HepG2 (cell line): ENCODE data around the gene EFHD2. TPM values are rescaled to one million over a fixed set of nuclear protein-coding genes. Genes with fewer than 3 reads are reported as not detected.

Experiments used
- AKAP8 ChIP-seq: sonication (generic); formaldehyde crosslinking; IDR thresholded peaks from 2 replicates; pipeline ENCODE4 v1.5.1; 2020; ENCODE audit warnings: mild to moderate bottlenecking, missing genetic modification reagents
- CBFB ChIP-seq: sonication (generic); formaldehyde crosslinking; IDR thresholded peaks from 2 replicates; pipeline ENCODE4 v1.4.0; 2020; ENCODE audit warnings: missing genetic modification reagents
- DMAP1 ChIP-seq: IDR thresholded peaks from 2 replicates; pipeline ENCODE4 v1.6.1; 2016
- EHMT2 ChIP-seq: fragments of 200-600 bp; sonication (generic); IDR thresholded peaks from 2 replicates; pipeline ENCODE4 v1.7.0; 2017; ENCODE audit warnings: antibody characterized with exemption, low read depth, low read length, borderline replicate concordance
- ELF3 ChIP-seq: IDR thresholded peaks from 2 replicates; pipeline ENCODE4 v1.6.1; 2016; ENCODE audit warnings: missing genetic modification reagents, missing compliant biosample characterization
- HOXD1 ChIP-seq: sonication (generic); formaldehyde crosslinking; IDR thresholded peaks from 2 replicates; pipeline ENCODE4 v1.5.0; 2020; ENCODE audit warnings: missing genetic modification reagents
- IRX3 ChIP-seq: sonication (generic); formaldehyde crosslinking; IDR thresholded peaks from 2 replicates; pipeline ENCODE4 v1.8.1; 2023; ENCODE audit warnings: mild to moderate bottlenecking, low read depth, missing genetic modification reagents, borderline replicate concordance
- KDM2A ChIP-seq: sonication (generic); formaldehyde crosslinking; IDR thresholded peaks from 2 replicates; pipeline ENCODE4 v1.4.0; 2020; ENCODE audit warnings: low read depth, missing genetic modification reagents, borderline replicate concordance
- NFKBIZ ChIP-seq: IDR thresholded peaks from 2 replicates; pipeline ENCODE4 v1.6.1; 2018; ENCODE audit warnings: missing genetic modification reagents, missing compliant biosample characterization
- PCBP2 ChIP-seq: fragments of 200-400 bp; formaldehyde crosslinking; optimal IDR thresholded peaks from 2 replicates; pipeline ENCODE3; 2018; ENCODE audit warnings: low read length, low read depth; ENCODE audit not compliant: poor library complexity, severe bottlenecking
- POLR2G ChIP-seq: fragments of 200-400 bp; formaldehyde crosslinking; IDR thresholded peaks from 2 replicates; pipeline ENCODE4 v1.6.1; 2018; ENCODE audit warnings: mild to moderate bottlenecking, low read depth, low read length, moderate library complexity
- STAG1 ChIP-seq: sonication (generic); formaldehyde crosslinking; IDR thresholded peaks from 2 replicates; pipeline ENCODE4 v1.4.0; 2020; ENCODE audit warnings: missing genetic modification reagents
- ZFY ChIP-seq: sonication (generic); formaldehyde crosslinking; IDR thresholded peaks from 2 replicates; pipeline ENCODE4 v1.4.0; 2020; ENCODE audit warnings: missing genetic modification reagents
- ZNF329 ChIP-seq: sonication (generic); formaldehyde crosslinking; IDR thresholded peaks from 2 replicates; pipeline ENCODE4 v1.9.0; 2021; ENCODE audit warnings: low read depth, mild to moderate bottlenecking, missing genetic modification reagents
- ZNF549 ChIP-seq: sonication (generic); formaldehyde crosslinking; IDR thresholded peaks from 2 replicates; pipeline ENCODE4 v1.5.0; 2020; ENCODE audit warnings: missing genetic modification reagents
- ZNF562 ChIP-seq: sonication (generic); formaldehyde crosslinking; IDR thresholded peaks from 2 replicates; pipeline ENCODE4 v1.8.0; 2022; ENCODE audit warnings: missing genetic modification reagents, borderline replicate concordance
- ZNF839 ChIP-seq: sonication (generic); formaldehyde crosslinking; IDR thresholded peaks from 2 replicates; pipeline ENCODE4 v1.4.0; 2020; ENCODE audit warnings: missing genetic modification reagents, mild to moderate bottlenecking, borderline replicate concordance
- polyA plus RNA-seq, 8 experiments: library from polyadenylated mRNA; depleted of rRNA in 3 of 8; stranded (reverse) in 7 of 8; unstranded in 1 of 8; fragments of >200 nt; fragmentation: Illumina TruSeq in 4 of 8; extraction: Trizol in 4 of 8; gene quantifications; 2 replicates each; pipeline versions ENCODE4 v1.2.1 to v1.2.3, GENCODE V29; 2011 to 2016; ENCODE audit warnings: low read depth in 4 of 8, missing spikeins in 1 of 8, mixed read lengths in 1 of 8; ENCODE audit not compliant: insufficient read depth in 1 of 8
- total RNA-seq, 5 experiments: library from RNA; depleted of rRNA; stranded (reverse); fragments of >200 nt; fragmentation: Illumina TruSeq; extraction: Trizol; gene quantifications; 2 replicates each; pipeline ENCODE4 v1.2.3, GENCODE V29; 2016; ENCODE audit warnings: low read depth in 1 of 5
- TF ChIP-seq, protein P1 (sequence below): sonication (generic); formaldehyde crosslinking; IDR thresholded peaks from 2 replicates; pipeline ENCODE4 v1.9.0; 2021; ENCODE audit warnings: missing genetic modification reagents, mild to moderate bottlenecking, borderline replicate concordance
- TF ChIP-seq, protein P2 (sequence below): sonication (generic); formaldehyde crosslinking; IDR thresholded peaks from 2 replicates; pipeline ENCODE4 v1.5.0; 2020; ENCODE audit warnings: missing genetic modification reagents
- TF ChIP-seq, protein P3 (sequence below): sonication (generic); formaldehyde crosslinking; IDR thresholded peaks from 2 replicates; pipeline ENCODE4 v1.4.0; 2020; ENCODE audit warnings: missing genetic modification reagents
- TF ChIP-seq, protein P4 (sequence below): sonication (generic); formaldehyde crosslinking; IDR thresholded peaks from 2 replicates; pipeline ENCODE4 v1.4.0; 2020; ENCODE audit warnings: mild to moderate bottlenecking, missing genetic modification reagents
- TF ChIP-seq, protein P5 (sequence below): sonication (generic); formaldehyde crosslinking; IDR thresholded peaks from 2 replicates; pipeline ENCODE4 v1.4.0; 2020; ENCODE audit warnings: missing genetic modification reagents

Gene EFHD2
- total and polyA plus RNA-seq, 2 of the 13 experiments (the other 11 are each of a cell fraction or from before 2014, with no cell fraction given) = 9.4 to 12.7 TPM

DNA sequence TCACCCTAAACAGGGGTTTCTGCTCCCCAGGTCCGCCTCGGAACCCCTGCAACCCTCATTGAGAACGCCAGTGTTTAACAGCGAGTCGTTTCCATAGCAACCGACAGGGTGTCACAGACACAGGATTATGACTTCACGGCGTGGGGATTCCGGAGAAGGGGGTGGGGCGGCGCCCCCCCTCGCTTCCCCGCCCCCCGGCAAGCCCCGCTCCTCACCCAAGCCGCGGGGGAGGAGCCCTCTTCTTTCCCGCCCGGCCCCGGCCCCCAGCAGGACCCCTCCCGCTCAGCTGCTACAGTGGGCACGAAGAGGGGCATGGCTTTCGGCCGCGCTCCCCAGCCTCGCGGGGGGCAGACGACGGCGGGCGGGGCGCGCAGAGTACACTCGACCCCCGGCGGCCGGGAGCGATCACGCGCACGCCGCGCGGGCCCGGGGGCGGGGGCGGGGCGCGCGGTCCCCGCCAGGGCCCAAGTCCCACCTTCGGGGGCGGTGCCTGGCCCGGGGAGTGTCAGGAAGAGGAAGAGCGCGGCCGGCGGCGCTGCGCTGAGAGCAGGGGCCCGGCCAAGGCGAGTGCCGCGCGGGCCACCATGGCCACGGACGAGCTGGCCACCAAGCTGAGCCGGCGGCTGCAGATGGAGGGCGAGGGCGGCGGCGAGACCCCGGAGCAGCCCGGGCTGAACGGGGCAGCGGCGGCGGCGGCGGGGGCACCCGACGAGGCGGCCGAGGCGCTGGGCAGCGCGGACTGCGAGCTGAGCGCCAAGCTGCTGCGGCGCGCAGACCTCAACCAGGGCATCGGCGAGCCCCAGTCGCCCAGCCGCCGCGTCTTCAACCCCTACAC, at the start of gene EFHD2 (continued):
- TF ChIP-seq POLR2G (peak; percentile 71), CBFB (CRISPR knock-in tag) (no peak), ZNF562 (CRISPR knock-in tag) (no peak), ZNF329 (CRISPR knock-in tag) (0 out of 2 replicates have a peak, but pooled peaks have one; percentile 38), AKAP8 (CRISPR knock-in tag) (no peak), KDM2A (CRISPR knock-in tag) (no peak), STAG1 (CRISPR knock-in tag) (no peak), ELF3 (CRISPR knock-in tag) (peak; percentile 38; the same call in 1 of the 2 replicates), ZFY (CRISPR knock-in tag) (peak; percentile 82), ZNF839 (CRISPR knock-in tag) (no peak), ZNF549 (CRISPR knock-in tag) (no peak), PCBP2 (no peak), NFKBIZ (no peak), EHMT2 (no peak), HOXD1 (CRISPR knock-in tag) (no peak), IRX3 (CRISPR knock-in tag) (peak; percentile 65; the same call in 1 of the 2 replicates), DMAP1 (CRISPR knock-in tag) (no peak)
- TF ChIP-seq, protein P1, sequence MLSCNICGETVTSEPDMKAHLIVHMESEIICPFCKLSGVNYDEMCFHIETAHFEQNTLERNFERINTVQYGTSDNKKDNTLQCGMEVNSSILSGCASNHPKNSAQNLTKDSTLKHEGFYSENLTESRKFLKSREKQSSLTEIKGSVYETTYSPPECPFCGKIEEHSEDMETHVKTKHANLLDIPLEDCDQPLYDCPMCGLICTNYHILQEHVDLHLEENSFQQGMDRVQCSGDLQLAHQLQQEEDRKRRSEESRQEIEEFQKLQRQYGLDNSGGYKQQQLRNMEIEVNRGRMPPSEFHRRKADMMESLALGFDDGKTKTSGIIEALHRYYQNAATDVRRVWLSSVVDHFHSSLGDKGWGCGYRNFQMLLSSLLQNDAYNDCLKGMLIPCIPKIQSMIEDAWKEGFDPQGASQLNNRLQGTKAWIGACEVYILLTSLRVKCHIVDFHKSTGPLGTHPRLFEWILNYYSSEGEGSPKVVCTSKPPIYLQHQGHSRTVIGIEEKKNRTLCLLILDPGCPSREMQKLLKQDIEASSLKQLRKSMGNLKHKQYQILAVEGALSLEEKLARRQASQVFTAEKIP (CRISPR knock-in tag) = no peak
- TF ChIP-seq, protein P2, sequence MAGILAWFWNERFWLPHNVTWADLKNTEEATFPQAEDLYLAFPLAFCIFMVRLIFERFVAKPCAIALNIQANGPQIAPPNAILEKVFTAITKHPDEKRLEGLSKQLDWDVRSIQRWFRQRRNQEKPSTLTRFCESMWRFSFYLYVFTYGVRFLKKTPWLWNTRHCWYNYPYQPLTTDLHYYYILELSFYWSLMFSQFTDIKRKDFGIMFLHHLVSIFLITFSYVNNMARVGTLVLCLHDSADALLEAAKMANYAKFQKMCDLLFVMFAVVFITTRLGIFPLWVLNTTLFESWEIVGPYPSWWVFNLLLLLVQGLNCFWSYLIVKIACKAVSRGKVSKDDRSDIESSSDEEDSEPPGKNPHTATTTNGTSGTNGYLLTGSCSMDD (CRISPR knock-in tag) = no peak
- TF ChIP-seq, protein P3, sequence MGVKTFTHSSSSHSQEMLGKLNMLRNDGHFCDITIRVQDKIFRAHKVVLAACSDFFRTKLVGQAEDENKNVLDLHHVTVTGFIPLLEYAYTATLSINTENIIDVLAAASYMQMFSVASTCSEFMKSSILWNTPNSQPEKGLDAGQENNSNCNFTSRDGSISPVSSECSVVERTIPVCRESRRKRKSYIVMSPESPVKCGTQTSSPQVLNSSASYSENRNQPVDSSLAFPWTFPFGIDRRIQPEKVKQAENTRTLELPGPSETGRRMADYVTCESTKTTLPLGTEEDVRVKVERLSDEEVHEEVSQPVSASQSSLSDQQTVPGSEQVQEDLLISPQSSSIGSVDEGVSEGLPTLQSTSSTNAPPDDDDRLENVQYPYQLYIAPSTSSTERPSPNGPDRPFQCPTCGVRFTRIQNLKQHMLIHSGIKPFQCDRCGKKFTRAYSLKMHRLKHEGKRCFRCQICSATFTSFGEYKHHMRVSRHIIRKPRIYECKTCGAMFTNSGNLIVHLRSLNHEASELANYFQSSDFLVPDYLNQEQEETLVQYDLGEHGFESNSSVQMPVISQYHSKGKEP (CRISPR knock-in tag) = no peak
- TF ChIP-seq, protein P4, sequence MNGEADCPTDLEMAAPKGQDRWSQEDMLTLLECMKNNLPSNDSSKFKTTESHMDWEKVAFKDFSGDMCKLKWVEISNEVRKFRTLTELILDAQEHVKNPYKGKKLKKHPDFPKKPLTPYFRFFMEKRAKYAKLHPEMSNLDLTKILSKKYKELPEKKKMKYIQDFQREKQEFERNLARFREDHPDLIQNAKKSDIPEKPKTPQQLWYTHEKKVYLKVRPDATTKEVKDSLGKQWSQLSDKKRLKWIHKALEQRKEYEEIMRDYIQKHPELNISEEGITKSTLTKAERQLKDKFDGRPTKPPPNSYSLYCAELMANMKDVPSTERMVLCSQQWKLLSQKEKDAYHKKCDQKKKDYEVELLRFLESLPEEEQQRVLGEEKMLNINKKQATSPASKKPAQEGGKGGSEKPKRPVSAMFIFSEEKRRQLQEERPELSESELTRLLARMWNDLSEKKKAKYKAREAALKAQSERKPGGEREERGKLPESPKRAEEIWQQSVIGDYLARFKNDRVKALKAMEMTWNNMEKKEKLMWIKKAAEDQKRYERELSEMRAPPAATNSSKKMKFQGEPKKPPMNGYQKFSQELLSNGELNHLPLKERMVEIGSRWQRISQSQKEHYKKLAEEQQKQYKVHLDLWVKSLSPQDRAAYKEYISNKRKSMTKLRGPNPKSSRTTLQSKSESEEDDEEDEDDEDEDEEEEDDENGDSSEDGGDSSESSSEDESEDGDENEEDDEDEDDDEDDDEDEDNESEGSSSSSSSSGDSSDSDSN = peak; percentile 30; the same call in 1 of the 2 replicates
- TF ChIP-seq, protein P5, sequence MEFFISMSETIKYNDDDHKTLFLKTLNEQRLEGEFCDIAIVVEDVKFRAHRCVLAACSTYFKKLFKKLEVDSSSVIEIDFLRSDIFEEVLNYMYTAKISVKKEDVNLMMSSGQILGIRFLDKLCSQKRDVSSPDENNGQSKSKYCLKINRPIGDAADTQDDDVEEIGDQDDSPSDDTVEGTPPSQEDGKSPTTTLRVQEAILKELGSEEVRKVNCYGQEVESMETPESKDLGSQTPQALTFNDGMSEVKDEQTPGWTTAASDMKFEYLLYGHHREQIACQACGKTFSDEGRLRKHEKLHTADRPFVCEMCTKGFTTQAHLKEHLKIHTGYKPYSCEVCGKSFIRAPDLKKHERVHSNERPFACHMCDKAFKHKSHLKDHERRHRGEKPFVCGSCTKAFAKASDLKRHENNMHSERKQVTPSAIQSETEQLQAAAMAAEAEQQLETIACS (CRISPR knock-in tag) = peak; percentile 72
